Esophagus mucosa (tissue), 1 donor: ENCODE data around the gene AOPEP. TPM values are rescaled to one million over a fixed set of nuclear protein-coding genes. Genes with fewer than 3 reads are reported as not detected.

Source experiments
- ATAC-seq: fragments of 200-7000 bp; cut with Tn5 transposase; one replicate; pipeline ENCODE4 v1.9.1; 2020
- total RNA-seq: library from RNA; stranded (reverse); gene quantifications from one replicate; pipeline ENCODE4 v1.2.4, GENCODE V29; 2023
- donor health status: DM: yes; HTN: yes; CAD: no.

The AOPEP gene
- total RNA-seq, 1 donor from 2014 or later, result 113 TPM

DNA sequence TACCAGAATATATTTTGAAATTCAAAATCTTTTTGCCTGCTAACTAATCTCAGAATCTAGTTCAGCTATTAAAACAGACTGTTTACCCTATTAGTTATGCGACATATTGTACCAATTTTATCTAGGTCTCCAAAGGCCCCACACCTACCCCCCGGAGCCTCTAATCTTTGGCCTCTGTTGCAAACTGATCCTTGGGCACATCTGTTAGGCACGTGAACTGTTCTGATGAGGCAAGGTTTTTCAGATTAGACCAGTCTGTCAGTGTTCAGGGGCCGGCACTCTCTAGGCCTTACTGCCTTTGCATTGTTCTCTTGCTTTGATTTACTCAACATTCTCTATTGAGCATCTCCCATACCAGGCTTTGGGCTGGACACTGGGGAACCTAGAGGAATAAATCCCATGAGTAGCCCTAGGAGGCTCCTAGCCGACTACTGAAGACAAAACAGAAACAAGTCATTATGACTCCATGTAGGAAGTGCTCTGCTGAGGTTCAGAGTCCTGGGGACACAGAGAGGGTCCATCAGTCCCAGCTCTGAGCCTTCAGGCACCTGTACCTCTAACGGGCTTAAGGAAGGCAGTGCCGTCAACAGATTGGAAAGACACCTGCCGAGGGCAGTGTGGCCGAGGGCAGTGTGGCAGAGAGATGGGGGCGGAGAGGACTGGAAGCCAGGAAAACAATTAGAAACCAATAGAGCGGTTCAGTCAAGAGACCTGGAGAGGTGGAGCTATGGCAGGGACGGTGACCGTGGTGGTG lies 245.1 kb downstream of the AOPEP start:
- no peak for ATAC-seq

DNA sequence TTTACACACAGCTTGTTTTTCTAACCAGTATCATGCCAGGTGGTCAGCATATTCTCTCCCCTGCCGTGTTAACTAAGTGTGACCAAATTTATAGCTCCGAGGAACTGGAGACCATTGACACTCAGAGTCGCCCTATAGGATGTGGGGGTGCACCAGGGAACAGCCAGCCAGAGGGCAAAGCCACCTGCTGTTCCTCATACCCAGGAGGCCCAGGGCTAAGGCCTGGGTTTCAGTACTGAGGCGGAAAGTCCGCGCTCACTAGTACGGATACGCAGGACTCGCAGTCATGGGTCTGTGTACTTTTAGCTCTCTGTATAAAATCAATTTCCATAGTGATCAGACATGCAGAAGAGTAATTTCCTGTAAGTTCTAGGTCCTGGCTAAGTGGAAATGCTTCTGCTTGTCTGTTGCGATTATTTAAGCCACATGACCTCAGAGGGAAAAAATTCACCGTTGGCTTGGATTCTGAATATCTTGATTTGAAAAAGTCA lies 247.0 kb downstream of the AOPEP start:
- ATAC-seq, result no peak

DNA sequence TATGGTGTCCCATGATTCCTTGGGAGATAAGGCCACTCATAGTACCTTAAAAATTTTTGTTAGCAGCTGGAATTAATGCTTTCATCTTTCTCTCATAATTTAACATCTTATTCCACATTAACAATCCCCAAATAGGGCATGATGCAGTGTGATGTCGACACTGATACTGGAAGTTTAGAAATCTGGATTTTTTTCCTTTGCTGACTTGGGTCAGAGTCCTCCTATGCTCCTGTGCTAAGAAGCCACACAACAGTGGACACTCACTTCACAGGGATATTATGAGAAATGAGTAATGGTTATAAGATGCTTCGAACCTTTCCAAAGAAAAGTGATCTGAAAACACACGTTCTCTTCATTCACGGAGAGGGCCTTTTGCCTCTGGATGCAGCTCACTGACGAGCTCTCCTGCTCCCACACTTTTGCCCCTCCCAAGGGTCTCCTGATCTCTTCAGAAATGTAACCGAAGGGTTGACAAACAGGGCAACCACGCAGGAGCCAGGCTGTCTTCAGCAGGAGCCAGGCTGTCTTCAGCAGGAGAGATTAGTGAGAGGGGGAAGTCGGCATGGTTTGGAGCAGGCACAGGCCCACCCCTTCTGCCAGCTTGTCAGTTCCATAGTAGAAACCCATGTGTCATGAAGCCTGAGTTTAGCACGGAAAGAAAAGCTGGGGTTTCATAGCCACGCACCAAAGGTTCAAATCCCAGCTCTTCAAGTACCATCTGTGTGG lies 247.8 kb downstream of the AOPEP start:
- ATAC-seq, result no peak

DNA sequence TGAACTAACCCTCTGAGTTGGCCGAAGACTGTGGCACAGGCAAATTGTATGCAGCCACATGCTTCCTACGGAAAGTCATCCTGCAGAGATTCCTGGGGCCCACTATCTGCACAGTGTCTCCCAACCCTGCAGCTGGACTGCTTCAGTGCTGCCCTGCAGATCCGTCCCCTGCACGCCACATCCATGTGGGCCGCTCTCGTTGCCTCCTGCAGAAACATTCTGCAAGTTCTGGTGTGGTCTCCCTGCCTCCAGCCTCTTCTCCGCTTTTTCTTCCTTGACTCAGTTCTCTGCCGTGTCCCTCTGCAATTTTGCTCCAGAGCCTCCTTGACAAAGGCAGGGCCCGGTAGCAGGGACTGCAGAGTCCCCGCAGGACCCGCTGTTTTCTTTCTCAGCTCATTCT lies 249.0 kb downstream of the AOPEP start:
- no peak for ATAC-seq

DNA sequence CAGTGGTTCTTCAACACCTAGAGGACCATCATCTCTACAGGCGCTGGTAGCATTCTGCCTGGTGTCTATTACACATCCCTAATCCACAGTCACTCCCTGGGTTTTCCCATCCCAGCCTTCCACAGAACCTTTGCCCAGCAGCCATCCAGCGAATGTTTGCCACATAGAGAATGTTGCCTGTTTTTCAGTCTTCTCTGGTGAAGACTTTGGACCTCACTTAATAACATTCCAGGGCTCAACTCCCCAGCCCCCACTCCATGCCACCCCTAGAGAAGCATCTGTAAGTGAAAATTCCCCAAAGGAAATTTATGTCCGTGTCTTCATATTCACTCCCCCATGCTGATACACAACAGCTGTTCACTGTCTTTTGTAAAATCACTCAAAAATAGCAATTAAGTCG lies 249.6 kb downstream of the AOPEP start:
- ATAC-seq, result no peak

DNA sequence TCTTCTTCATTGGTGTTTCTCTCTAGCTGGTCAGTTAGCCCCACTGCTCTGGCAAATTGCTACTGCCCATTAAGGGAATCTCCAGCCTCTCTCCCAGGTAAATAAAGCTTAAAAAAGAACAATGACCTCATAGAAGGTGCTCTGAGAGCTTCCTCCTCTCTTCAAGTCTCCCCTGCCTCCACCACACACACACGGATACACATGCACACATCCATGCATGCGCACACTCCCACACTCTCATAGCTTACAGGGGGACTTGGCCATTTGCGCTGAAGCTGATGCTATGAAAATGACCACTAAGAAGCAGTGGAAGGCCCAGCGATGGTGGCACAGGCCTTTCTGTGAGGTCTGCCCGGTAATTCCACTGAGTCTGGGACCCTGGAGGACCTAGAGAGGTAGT lies 250.9 kb downstream of the AOPEP start:
- no peak for ATAC-seq

DNA sequence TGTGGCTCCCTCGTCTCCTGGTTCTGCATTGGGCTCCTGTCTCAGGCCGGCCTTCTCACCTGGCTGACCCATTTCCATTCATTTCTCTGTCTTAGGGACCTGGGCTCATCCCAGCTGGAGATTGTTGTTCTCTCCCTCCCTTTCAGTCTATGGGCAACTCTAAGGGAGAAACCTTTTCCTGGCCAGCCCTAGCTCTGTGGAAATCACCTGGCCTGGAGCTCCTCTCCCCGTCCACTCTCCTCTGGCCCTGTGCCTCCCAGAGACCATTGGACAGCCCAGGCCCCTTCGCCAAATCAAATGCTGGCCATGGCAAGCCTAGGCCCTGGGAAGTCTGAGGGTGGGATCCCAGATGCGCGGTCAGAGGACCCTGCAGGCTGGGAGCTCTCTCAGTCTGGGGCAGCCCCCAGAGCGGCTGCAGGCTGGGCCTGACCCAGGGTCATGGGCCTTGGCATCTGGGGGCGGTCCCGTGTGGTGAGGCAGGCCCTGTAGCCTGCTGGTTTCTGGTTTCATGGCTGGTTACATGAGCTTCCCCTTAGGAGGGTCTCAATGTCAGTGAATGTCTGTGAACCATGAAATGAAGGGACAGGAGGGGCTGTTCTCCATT lies 253.5 kb downstream of the AOPEP start:
- ATAC-seq, result no peak

DNA sequence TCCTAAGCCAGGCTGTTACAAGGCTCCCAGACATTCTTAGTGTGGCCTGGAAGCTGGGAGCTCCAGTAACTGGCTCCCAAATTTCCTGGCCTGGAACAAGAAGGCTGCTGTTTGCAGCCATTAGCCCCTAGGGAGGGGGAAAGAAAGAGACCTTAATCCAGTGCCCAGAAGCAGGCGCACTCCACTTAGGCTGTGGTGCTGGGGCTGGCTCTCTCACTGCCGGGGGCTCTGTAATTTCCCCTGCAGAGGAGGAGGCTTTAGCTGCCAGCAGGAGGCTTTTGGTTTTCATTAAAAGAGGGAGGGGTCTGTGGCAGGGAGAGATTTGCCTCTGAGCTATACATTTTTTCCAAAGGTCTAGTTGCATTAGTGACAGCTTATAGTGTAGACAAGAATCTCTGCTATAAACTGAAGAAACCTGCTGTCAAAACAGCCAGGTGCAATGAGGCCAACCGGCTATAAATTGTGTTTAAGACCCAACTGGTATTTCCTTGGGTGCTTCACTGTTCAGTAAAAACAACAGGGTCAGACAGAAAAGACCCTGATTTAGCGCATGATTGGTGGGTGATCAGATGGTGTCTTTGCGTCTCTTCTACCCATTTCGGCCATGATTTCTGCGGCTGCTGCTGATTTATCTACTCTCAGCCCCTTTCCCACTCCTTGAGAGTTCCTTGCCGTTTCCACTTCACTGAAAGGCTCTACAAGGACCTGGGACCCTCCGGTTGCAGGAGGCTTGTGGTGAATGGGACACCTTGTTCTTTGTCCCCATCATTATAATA lies 254.6 kb downstream of the AOPEP start:
- no peak for ATAC-seq

DNA sequence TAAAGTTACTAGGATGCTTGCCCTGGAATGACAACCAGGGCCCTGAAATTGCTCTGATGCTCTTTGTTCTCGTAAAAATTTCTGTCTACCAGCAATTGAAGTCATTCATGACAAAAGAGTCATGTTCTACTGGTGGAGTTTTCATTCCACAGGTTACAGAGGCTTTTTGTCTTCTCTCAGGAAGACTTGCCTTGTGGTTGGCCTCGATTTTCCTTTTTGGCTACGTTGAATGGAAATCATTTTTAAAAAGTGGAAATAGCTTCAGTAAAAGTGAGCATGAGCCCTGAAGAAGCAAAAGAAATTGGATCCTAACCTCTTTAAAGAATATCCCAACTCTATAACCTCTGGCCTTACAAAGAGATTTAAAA lies 255.2 kb downstream of the AOPEP start:
- ATAC-seq, result no peak

DNA sequence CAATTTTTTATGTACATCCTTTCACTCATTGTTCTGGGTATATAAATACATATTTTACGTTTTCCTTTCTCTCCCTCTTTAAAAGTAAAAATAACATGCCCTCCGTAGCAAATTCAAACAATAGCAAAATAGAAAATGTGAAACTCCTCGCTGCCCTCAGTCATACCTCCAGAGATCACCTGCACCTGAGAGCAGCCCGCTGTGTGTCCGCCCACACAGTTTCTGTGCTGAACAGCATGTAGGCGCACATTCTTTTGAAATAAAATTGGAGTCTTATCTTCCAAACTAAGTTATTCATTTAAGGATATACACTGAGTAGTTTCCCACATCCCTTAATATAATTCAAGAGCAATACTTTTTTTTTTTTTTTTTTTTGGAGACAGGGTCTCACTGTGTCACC lies 255.7 kb downstream of the AOPEP start:
- ATAC-seq, result no peak

DNA sequence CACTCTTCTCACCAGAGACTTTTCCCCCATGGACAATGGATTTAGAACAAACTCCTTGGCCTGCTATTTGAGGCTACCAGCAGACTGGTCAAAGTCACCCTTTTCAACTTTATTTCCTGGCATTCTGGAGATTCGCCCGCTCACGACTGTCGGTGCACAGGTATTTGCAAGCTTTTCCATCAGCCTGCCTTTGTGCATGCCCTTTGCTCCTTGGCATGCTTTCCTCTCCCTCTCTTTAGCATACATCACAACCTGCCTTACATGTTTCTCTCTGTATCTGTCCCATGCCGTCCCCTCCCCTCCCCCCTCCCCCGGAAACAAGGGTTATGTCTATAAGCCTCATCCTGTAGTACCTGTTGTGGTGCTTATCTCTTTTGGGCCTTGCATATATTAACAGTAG lies 257.1 kb downstream of the AOPEP start:
- no peak for ATAC-seq

DNA sequence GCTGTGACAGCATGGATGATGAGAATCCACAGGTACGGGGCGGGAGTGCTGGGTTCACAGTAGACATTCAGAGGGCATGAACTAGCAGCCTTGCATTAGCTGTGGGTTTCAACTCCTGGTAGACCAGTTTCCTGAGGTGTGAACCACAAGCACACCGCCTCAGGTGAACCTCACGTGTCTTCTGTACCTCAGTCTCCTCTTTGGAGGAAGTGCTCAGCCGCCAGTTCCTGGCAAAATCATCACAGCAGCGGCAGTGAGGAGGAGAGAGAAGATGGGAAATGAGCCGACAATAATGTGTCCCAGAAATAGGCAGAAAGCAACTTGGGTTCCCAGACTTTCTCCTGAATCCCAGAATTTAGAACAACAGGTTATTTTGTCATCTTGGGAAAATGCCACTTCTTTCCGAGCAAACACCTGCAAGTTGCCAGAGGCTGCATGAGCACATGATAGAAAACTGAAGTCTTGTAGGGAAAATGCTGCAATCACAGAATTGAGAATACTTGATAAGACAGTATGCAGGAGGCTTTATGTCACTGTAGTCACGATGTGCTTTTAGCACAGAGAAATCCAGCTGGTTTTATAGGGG lies 258.5 kb downstream of the AOPEP start:
- ATAC-seq, result no peak

DNA sequence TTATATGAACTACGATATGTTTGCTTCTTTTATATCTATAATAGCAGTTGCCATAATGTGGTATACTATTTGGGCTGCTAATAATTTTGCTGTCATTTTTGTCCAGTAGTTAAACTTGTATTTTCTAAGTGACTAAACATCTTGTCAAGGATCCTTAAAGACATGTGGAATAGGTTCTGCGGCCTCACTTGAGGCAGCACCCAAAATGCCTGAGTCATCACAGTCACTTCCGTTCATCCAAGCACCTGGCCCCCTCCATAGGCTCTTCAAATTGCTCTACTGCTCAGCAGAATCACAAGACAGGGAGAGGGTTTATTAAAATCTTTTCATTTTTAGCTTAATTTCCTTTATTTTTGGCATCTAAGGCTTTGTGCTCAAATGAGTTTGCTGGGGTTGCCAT lies 259.1 kb downstream of the AOPEP start:
- ATAC-seq, result no peak

DNA sequence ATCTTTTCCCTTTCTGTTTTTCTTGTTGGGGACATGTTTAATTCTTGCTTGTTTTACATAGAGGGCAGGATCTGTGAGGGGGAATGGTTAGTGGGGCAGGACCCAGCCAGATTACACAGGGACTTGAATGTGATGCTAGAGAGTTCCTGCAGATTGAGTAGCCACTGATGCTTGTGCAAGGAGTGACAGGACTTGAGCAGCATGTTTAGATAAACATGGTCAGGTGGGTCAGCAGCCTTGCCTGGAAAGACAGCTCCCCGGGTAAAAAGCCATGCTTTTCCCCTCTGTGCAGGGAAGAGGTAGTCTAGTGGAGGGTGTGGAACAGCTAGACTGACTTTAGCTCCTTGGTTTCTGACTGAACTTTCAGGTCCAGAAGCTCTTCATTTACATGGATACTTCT lies 261.2 kb downstream of the AOPEP start:
- ATAC-seq, result no peak

DNA sequence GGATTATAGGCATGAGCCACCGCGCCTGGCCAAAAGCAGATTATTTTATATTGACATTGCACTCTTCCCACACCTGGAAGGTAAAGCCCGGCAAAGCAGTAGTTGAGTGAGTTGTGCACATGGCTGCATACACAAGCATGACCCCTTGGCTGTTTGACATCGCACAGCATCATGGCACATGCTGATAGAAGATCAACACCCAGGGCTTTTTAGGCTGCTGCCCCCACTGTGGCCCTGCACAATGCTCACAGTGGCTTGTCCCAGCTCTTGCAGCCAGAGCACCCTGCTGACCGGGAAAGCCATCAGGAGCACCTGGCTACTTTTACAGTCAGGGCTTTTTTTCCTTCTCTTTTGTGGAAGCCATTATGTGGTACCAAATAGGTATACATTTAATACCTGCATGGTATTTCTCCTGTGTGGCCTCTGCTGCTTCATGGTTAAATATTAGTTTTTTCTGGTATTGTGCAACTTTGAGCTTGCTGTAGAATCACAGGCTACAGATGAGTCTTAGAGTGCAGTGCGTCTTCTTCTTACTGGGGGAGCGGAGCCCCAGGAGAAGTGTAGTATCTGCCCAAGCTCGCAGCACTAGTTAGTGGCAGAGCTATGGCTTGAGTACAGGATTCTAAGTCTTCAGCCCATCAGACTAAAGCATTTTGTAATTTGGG lies 264.5 kb downstream of the AOPEP start:
- no peak for ATAC-seq

DNA sequence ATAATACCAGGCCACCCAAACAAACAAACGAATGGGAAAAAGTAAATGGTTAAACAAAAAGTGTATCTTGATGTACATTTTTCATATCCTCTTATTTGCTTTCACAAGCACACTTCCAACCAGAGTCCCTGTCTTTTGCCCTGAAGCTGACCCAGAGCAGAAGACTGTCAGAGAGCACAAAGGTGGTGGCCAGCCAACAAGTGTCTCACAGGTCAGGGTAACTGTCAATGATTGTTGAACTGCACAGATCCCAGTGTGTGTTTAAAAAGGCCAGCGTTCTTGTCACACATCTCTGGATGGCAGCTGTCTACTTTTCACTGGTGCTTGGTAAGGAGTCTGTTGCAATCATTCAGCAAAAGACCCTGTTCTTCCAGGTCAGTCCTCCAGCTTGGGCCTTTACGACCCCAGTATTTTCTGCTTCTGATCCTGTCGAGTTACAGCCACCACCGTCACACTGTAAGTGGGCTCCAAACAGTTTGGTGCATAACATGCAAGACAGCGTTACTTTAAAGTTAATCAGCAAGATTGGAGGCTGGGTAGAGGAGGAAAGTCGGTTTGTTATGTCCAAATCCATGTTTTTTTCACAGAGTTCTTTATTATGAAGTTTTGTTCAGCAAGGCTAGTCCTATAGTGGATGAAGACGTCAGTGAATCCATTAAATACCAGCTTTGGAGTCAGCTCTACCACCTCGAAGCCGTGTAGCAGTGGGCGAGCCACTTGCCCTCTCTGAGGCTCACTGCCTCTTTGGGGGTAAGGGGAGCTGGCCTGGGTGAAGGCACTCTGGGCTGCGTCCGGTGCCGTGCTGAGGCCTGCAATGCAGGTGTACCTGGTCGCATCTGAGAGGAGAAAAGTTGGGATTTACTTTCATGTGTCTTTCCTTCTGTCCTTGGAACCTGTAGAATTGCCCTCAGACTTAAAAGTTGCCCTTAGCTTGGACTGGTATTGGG lies 265.7 kb downstream of the AOPEP start:
- no peak for ATAC-seq

DNA sequence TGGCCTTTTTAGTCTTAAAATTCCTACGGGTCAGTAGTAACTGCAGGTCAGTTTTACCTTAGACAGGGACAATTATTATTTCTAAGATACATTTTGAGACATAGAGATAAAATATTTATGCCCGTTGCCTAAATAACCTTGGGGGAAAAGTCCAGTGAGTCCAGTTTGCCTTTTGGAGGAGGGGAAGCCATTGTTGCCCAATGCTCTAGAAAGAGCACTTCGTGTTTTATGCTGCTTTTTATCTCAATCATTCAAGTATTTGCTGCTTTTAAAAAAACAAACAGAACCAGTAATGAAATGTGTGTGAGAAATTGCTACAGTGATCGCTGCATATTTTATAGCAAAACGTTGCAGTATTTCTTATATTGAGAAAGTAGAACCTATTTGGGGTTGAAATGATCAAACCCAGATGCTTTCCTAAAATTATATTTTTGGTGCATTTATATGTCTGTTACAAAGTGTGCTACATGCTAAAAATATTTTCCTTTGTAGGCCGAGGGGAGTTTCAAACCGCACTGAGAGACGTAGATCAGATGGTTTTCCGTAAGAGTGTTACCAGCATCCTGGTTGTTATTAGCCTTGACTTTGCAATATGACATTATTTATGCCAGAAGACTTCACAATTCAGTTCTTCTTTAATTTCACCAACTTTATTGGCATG lies 266.8 kb downstream of the AOPEP start:
- no peak for ATAC-seq

DNA sequence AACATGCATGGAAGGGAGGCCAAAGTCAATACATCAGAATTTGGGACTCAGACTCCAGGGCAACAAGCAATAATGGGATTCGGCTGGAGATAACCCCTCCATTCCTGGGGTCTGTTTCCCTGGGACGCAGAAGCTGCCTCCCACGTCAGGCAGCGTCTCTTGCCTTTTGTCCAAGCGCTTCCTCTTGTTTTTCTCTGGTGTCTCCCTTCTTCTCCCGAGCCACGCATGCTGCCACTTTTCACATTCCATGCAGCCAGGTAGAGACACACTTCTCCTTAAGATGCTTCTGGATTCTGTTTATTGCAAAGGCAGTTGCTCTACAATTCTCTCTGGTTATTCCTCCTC lies 267.3 kb downstream of the AOPEP start:
- ATAC-seq, result no peak

DNA sequence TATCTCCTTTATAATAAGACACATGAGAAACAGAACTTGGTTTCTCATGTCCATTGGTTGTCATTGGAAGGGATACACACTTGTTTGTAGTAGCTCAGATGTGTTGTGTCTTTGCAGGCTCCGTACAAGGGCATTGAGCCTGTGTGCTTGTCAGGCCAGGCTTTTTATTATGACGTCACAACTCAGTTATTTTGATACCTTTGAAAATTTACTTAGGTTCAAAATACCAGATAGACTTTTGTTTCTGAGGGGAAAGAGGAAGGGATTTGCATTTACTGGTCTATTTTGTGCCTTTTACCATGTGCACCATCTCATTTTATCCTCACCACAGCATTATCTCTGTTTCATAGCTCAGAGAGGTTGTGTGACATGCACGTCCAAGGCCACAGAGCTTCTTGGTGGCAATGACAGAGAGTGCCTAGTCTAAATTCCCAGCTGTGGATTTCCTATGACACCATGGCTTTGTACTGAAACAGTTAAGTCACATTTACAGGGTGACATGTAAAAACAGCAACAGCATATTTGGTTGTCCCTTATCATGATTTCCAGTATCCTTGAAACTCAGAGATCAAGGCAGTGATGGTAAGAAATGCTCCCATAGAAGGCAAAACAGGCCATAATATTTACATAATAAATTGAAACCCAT lies 268.7 kb downstream of the AOPEP start:
- ATAC-seq, result no peak

DNA sequence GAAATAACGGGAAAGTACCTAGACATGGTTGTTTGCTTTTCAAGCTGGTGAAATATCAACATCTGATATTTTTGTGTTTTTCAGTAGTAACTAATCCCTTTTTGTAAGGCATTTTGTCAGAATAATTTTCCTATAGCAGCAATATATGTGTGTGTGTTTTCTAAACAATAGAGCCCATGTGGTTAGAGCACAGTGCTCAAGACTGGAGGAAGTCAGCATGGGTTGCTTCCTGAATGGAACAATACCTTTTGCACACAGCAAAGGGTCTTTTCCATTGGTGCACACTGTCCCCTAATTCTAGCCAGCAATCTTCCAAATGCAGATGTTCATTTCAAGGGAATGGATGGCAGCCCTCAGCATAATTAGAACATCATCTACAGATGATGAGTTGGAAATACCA lies 270.1 kb downstream of the AOPEP start:
- ATAC-seq, result no peak
